ENCODE data around the gene WWC2.

Gene WWC2

DNA sequence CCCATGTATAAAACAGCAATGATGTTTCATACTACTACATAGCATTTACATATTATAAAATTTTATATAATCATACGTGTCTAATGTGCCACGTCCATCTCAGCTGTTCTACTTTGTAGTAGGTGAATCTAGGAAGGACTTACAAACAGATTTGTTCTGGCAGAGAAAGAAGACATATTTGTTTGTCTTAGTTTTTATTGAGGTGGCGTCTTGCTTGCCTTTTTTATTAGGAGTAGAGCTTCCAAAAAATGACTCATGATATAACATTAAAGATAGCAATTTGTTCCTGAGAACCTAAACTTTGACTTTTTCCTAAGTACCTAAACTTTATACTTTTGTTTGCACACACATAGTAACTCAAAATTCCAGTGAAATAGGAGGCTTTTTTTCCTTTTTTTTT is 156.4 kb downstream of the WWC2 start:
- no peak for DNase-seq (ENCODE audit: low read depth in 2 of 2, low spot score in 1 of 2)

DNA sequence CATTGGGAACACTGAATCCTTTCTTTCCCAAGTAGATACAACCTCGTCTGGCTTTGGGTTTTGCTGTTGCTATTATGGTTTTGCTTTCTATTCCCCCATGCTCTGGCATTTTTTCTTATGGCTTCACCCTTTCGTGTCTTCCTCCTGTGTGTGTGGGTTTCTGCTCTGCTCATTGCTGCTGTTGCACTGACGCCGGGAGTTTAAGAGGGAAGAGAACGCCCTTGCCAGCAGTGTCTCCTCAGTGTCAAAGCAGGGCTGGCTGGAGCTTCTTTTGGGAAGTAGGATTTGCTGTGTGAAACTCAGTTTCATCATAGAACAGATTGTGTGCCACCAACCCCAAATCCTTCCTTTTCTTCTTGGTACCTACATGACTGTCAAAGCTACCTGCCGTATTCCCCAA is 157.3 kb downstream of the WWC2 start:
- no peak for DNase-seq (ENCODE audit: low read depth in 2 of 2, low spot score in 1 of 2)

DNA sequence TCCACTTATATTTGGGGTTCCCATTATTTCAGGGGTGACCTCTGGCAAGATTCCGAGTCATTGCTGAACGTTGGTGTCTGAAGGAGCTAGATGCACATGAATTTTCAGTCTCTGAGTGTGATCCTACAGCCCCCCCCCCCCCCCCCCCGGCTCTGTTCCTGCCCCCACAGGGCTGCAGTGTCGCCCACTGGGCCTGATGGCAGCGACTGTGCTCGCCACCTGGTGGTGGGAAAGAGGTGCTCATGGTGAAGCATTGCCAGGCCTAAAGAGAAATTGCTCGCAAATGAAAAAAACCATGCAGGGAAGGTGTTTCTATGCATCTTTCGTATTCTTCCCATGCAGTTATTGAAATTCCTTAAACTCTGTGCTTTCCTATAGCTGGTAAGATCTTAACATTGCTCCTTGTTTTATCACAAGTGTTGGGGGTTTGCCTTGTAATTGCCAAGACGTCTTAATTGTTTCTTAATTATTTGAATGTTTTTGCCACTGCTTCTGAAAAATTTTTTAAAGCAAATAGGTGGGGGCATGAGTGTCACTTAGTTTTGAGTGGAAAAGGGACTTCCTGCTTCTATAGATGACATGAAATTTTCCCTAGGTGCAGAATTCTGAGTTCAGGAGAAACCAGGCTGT is 157.8 kb downstream of the WWC2 start:
- peak in 1 of 2 donors; percentile 9 for DNase-seq (ENCODE audit: low read depth in 2 of 2, low spot score in 1 of 2)

DNA sequence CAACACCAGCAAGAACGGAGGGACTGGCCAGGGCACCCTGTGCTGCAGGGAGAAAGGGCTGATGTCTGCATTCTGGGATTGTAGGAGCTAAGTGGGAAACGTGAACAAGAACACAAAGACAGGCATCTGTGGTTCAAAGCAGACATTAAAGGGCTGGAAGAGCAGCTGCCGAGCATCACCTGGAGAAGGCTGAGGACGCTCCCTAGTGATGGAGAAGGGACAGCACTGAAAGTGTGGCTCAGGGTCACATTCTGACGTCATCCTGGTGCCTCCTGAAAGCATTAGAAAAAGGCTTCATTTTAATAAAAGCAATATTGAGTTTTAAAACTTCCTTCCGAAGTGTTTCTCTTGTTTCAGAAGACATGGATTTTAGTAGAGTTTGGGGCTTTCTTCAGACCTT is 158.8 kb downstream of the WWC2 start:
- DNase-seq (ENCODE audit: low read depth in 2 of 2, low spot score in 1 of 2), result no peak

DNA sequence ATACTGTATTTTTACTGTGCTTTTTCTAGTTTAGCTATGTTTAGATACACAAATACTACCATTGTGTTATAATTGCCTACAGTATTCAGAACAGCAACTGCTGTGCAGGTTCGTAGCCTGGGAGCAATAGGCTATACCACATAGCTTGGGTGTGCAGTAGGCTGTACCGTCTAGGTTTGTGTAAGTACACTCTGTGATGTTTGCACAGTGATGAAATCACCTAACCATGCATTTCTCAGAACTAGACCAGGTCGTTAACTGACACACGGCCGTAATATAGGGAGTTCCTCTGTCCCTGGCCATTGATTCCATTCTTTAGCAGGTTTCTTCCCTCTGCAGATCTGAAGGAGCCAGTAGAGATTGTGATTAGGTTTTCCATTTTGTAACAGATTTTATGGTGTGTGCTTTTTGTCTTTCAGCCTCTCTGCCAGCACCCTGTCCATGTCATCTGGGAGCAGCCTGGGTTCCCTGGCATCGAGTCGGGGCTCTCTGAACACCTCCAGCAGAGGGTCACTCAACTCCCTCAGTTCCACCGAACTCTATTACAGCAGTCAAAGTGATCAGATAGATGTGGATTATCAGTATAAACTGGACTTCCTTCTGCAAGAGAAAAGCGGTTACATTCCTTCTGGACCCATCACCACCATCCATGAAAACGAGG is 161.6 kb downstream of the WWC2 start:
- DNase-seq (ENCODE audit: low read depth in 2 of 2, low spot score in 1 of 2), result no peak

DNA sequence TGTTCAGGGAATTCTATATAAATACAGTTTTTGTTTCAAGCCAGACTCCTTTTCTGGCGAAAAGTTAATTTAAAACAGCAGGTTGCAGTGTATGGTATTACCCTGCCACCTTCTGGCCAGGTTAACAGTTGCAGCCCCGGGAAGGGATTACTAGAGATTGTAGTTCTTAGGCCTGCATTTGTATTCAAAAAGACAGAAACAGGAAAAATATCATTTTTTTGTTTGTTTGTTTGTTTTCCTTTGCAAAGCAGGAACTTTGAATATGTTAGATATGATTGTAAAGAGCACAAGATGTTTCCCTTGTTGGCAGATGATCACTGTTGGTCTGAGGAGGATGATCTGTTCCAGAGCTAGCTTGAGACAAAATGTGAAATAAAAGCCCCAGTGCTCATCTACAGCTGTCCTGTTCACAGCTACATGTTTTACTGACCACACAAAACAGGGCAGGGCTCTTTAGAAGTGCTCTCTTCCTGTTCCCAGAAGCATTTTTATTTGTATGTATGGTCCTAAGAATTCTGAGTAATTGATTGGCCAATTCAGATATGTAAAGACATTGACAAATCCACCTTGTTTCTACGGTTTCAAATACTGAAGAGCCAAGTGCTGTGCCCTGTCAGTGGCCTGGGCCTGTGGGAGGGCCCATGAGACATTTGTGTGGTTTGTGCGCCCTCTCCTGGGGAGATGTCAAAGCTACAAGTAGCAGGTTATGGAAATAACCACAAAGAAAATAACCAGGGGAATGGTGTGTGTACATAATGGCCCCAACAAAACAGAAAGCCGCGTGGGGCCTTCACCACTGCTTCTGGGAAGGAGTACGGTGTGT is 163.1 kb downstream of the WWC2 start:
- DNase-seq (ENCODE audit: low read depth in 2 of 2, low spot score in 1 of 2), result peak; percentile 30 to 47

DNA sequence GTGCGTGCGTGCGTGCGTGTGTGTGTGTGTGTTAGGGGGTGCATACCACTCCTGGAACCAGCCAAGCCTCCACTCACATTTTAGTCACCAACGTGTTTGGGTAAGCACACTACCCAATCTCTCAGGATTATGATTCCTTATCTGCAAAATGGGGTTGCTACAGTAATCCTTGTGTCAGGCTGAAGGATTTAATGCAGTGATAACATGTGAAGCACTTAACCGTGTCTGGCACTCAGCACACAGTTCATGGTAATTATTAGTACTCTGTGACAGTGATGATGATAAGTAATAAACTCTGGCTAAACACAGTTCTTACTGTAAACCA is 163.7 kb downstream of the WWC2 start:
- no peak for DNase-seq (ENCODE audit: low read depth in 2 of 2, low spot score in 1 of 2)

DNA sequence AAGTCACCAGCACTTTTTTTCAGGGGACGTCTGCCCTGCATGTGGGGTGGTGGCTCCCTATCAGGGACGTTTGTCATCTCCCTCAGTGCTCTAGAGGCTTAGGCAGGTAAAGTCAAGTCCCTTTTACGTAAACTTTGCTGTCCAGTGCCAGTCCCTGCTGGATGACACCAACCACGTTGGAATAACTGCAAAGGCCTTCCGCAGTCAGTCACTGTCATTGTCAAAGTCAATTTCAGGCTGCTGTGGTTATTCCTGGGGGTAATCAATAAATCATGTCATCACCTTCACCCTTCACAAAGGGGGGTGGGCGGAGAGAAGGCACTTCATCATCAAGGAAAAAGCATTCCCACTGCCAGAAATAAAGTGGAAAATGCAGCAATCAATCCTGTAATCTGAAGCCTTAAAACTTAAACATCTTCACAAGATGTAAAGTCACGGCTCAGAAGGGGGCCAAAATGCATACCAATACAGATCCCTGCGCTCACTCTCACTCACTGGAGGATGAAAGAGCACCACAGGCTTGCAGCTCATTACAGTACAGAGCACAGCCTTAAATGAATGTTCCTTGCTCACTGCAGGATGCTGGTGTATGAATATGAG is 164.8 kb downstream of the WWC2 start:
- no peak for DNase-seq (ENCODE audit: low read depth in 2 of 2, low spot score in 1 of 2)

DNA sequence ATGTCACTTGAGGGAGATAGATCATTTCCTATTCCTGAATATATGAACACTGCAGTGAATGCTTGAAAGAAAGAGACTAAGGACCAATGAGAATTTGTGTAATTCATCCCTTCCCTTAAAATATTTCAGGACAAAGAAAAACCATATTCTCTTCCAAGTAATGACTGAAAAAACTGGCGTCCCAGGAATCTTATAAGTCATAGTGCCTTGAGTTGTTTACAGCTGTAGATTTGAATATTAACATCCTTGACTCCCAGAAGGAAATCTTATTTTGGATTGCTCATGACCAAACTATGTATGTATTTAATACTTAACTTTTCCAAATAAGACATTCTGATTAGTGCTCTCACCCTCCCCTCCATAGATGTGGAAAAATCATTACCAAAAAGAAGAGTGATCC is 165.6 kb downstream of the WWC2 start:
- no peak for DNase-seq (ENCODE audit: low read depth in 2 of 2, low spot score in 1 of 2)

DNA sequence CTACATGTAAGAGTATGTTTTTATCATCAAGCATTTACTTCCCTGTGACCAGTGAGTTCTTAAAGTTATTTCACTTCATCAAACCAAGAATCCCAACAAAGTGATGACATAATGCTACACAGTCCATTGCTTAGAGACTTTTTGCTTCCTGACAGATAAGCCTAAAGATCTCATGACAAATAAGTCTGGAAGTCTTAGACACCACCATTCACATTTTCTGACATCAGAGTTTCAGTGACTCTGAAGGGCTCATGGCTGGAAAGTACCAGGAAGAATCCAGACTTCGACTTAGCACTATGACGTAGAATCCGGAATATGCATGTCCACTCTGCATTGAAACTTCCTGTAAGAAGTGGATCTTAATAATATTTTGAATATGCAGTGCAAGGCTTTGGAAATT is 167.3 kb downstream of the WWC2 start:
- no peak for DNase-seq (ENCODE audit: low read depth in 2 of 2, low spot score in 1 of 2)

DNA sequence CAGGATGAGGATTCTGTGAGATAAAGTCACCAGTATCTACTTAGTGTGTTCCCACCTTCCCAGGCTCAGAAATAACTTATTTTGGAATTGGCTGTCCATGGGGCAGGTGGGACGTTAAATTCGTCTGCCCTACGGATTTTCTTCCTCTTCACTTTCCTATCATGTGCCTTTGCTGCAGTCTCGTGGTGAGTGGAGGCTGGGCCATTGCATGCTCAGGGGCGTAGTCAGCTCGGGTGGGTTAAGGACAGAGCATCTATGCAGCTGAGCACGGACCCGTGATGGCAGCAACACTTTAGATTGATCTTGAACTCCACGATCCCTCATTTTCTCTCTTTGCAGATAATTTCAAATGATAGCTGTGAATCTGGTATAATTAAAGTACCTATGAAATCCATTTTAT is 169.5 kb downstream of the WWC2 start:
- no peak for DNase-seq (ENCODE audit: low read depth in 2 of 2, low spot score in 1 of 2)

DNA sequence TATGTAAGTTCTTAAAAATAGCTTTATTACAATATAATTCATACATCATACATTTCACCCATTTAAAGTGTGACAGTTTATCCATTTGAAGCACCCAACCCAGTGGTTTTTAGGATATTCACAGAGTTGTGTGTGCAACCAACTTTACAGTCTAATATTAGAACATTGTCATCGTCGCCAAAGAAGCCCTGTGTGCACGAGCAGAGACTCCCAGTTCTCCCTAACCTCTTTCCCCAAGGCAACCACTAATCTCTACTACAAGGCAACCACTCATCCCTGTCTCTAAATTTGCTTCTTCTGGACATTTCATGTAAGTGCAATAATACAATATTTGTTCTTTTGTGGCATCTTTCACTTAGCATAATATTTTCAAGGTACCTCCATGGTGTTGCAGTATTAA is 173.3 kb downstream of the WWC2 start:
- DNase-seq (ENCODE audit: low read depth in 2 of 2, low spot score in 1 of 2), result no peak

DNA sequence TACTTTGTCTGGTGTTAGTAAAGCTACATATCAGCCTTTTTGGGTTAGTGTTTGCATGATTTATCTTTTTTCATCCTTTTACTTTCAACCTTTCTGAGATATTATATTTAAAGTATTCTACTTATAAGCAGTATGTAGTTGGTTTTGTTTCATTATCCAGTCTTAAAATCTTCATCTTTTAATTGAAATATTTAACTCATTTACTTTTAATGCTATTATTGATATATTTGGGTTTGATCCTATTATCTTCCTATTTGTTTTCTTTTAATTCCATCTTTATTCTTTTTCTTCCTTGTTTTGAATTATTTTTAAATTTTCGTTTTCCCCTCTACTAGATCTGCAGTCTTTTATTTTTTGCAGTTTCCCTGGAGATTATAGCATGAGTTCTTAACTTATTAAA is 177.0 kb downstream of the WWC2 start:
- no peak for DNase-seq (ENCODE audit: low read depth in 2 of 2, low spot score in 1 of 2)

DNA sequence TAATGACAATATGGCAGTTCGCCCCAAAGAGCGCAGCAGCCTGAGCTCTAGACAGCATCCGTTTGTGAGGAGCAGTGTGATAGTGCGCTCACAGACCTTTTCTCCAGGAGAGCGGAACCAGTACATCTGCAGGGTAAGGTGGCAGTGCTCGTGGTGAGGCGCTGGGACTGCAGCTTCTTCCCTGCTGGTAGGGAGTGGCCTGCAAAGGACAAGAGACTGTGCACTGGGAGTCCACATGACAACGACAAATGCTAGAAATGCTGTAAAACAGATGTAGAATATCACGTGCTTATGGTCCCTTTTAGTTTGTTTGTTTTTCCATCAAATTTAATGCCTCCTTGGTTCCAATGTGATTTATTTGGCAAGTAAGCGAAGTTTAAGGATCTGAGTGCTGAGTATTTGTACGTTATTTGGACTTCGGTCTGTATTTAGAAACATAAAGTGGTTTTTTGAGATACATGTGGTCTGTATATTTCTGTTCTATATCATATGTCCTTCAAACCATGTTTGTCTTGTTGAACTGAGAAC is 185.3 kb downstream of the WWC2 start:
- no peak for DNase-seq (ENCODE audit: low read depth in 2 of 2, low spot score in 1 of 2)

DNA sequence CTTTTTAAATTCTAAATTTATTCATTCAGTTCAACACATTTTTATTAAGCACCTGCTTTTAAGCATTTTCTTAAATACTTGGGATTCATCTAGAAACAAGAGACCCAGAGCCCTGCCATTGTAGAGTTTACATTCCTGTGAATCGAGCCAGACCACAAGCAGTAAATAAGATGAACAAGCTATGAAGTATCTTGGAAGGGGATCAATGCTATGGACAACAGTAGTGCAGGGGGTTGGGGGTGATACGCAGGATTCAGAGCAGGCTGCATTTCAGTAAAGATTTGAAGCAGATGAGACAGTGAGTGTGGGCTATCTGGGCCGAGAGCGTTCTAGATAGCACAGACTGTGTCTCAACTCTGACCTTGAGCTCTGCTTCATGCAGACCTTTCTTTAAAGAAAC is 185.9 kb downstream of the WWC2 start:
- DNase-seq (ENCODE audit: low read depth in 2 of 2, low spot score in 1 of 2), result no peak

DNA sequence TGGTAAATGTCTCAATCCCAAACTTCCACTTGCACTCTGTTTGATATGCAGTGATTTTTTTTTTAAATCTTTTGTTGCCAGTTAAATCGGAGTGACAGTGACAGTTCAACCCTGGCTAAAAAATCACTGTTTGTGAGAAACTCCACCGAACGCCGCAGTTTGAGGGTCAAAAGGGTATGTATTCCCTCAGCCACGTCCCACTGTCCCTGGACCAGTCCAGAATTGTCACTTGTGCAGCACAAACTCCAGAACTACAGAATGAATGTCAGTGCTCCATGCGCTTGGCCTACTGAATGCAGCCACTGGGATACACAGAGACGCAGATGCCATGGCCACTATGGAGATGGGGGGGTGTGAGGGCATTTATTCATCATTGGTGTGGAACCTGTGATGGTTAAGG is 186.8 kb downstream of the WWC2 start:
- no peak for DNase-seq (ENCODE audit: low read depth in 2 of 2, low spot score in 1 of 2)

DNA sequence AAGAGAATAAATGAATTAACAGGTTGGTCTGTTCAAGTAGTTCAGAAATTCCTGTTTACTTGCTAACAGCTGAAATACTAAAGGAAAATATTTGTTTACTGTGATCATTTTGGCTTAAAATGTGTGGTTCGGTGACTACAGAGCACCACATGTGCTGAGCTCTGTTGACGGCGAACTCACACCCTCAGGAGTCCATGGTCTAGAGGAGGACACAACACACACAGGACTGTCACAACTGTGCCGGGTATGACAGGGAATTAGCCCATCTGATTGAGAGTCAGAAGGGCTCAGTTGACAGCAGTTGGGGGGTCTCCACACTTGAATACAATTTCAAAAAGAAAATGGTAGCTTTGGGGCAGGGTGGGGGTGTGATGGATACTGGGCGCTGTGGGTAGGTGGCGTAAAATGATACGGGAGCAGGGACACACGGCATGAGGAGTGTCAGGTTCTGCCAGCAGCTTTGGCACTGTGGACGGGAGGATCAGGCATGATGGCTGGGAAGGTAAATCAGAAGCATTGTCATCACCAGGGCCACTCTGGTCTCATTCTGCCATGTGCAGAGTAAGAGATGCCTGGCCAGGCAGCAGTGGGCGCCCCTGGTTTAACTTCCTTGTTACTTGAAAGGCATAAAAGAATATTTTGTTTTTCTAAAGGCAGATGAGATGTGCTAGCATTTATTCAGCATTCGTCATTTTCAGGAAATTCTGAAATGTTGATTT is 187.7 kb downstream of the WWC2 start:
- no peak for DNase-seq (ENCODE audit: low read depth in 2 of 2, low spot score in 1 of 2)

DNA sequence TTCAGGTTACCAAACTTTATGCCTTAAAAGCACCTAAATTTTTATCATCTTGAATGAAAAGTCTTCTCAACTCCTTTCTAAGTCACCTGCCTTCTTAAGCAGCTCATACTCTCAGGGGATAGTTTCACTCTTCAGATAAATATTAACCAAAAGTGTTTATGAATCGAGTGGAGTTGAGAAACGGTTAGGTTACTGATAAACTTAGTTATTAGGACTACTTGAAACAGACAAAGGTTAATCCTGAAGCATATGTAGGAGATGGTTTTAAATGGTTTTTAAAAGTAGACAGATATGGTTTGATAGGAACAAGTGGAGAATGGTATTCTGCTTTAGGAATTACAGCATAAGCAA is 188.2 kb downstream of the WWC2 start:
- no peak for DNase-seq (ENCODE audit: low read depth in 2 of 2, low spot score in 1 of 2)

DNA sequence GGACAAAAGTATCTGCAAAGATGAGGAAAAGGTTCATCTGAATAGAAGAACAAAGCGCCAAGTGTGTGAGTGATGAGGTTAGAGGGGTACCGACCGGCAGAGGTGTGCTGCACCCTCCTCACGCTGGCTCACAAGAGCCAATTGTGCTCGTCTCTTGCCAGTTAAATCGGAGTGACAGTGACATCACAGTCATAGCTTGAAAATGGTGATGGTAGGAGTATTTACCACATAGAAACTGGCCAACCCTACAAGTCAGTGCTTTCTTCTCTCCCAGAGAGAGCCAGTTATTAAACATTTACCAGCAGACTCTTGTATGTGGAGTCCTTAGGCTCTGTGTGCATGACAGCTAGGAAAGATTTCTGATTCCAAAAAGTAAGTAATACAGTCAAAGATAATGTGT is 188.6 kb downstream of the WWC2 start:
- DNase-seq (ENCODE audit: low read depth in 2 of 2, low spot score in 1 of 2), result no peak

DNA sequence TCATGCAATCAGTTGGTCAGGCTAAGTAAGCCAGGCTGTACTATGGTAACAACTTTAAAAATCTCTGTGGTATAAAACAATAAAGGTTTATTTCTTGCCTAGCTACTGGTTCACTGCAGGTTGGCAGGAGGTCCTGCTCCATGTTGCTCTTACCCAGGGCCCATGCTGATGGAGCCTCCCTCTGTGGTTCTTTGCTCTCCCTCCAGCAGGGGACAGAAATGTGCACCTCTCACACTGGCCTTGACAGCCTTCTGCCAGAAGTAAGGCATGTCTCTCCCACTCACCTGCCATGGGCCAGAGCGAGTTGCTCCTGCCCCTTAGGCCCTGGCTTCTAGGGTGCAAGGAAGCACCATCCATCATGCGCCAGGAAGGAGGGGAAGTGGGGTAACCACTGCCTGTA is 189.9 kb downstream of the WWC2 start:
- no peak for DNase-seq (ENCODE audit: low read depth in 2 of 2, low spot score in 1 of 2)

DNA sequence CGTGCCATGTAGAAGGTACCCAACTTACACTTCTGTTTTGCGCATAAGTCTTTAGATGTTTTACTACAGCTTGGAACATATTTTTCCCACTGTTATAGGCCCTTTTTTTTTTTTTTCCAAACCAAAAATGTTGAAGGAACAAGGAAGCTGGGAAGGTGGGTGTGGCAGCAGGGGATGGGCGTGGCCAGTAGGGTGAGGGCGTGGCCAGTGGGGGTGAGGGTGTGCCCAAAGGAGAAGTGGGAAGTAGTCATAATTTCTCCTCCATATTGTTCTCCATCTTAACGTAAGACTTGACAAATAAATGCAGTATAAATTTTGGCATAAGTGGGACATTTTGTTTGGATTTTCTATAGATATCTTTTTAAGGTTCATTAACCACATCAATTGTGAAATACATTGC is 190.6 kb downstream of the WWC2 start:
- no peak for DNase-seq (ENCODE audit: low read depth in 2 of 2, low spot score in 1 of 2)
